ENCODE results near the gene CTAG1B.
"Not testable (repeated sequence)": the region's sequence is repeated elsewhere in the genome, so short reads cannot be mapped to it uniquely, and the experiment has no call there.

CTAG1B gene

GRCh38 chrX:154619182-154619581 lies at the start of gene CTAG1B:
Gene CTAG1B (minus strand): TSS chrX:154619282. CDS start chrX:154619218, 64 bp downstream.
- not testable (repeated sequence) for DNase-seq (ENCODE audit: low read depth)

- no peak for DNase-seq (ENCODE audit: low read depth)
Observed at GRCh38 chrX:154661899-154662298, 42.8 kb upstream of the CTAG1B start.

GRCh38 chrX:154661170-154661569 lies 42.1 kb upstream of the CTAG1B start:
- no peak for DNase-seq (ENCODE audit: low read depth)

GRCh38 chrX:154660541-154660940 lies 41.5 kb upstream of the CTAG1B start:
- no peak for DNase-seq (ENCODE audit: low read depth)

GRCh38 chrX:154658957-154659356 lies 39.9 kb upstream of the CTAG1B start:
- no peak for DNase-seq (ENCODE audit: low read depth)

GRCh38 chrX:154658187-154658586 lies 39.1 kb upstream of the CTAG1B start:
- no peak for DNase-seq (ENCODE audit: low read depth)

GRCh38 chrX:154657226-154657805 lies 38.2 kb upstream of the CTAG1B start:
- no peak for DNase-seq (ENCODE audit: low read depth)

GRCh38 chrX:154655786-154656185 lies 36.7 kb upstream of the CTAG1B start:
- no peak for DNase-seq (ENCODE audit: low read depth)

GRCh38 chrX:154655346-154655745 lies 36.3 kb upstream of the CTAG1B start:
- no peak for DNase-seq (ENCODE audit: low read depth)

- no peak for DNase-seq (ENCODE audit: low read depth)
Observed at GRCh38 chrX:154654925-154655324, 35.8 kb upstream of the CTAG1B start.

GRCh38 chrX:154654372-154654771 lies 35.3 kb upstream of the CTAG1B start:
- no peak for DNase-seq (ENCODE audit: low read depth)

GRCh38 chrX:154653413-154653812 lies 34.3 kb upstream of the CTAG1B start, which contains the start of gene CTAG2:
Gene CTAG2 (minus strand): TSS chrX:154653579. CDS start chrX:154653515, 64 bp downstream.
- DNase-seq (ENCODE audit: low read depth), result not testable (repeated sequence)

- DNase-seq (ENCODE audit: low read depth), result no peak
Observed at GRCh38 chrX:154653048-154653401, 33.9 kb upstream of the CTAG1B start.

GRCh38 chrX:154652311-154653047 lies 33.4 kb upstream of the CTAG1B start:
- DNase-seq (ENCODE audit: low read depth), result no peak

GRCh38 chrX:154650221-154650510 lies 31.1 kb upstream of the CTAG1B start:
- DNase-seq (ENCODE audit: low read depth), result no peak

GRCh38 chrX:154649503-154650220 lies 30.6 kb upstream of the CTAG1B start:
- no peak for DNase-seq (ENCODE audit: low read depth)

- DNase-seq (ENCODE audit: low read depth), result no peak
Observed at GRCh38 chrX:154648931-154649330, 29.8 kb upstream of the CTAG1B start.

- DNase-seq (ENCODE audit: low read depth), result not testable (repeated sequence)
Observed at GRCh38 chrX:154645745-154646378, 26.8 kb upstream of the CTAG1B start.

GRCh38 chrX:154643708-154644107 lies 24.6 kb upstream of the CTAG1B start:
- not testable (repeated sequence) for DNase-seq (ENCODE audit: low read depth)

- not testable (repeated sequence) for DNase-seq (ENCODE audit: low read depth)
Observed at GRCh38 chrX:154641740-154642139, 22.7 kb upstream of the CTAG1B start.

GRCh38 chrX:154633661-154634060 lies 14.6 kb upstream of the CTAG1B start:
- DNase-seq (ENCODE audit: low read depth), result not testable (repeated sequence)

GRCh38 chrX:154630949-154631348 lies 11.9 kb upstream of the CTAG1B start:
- DNase-seq (ENCODE audit: low read depth), result not testable (repeated sequence)

- DNase-seq (ENCODE audit: low read depth), result not testable (repeated sequence)
Observed at GRCh38 chrX:154628960-154629359, 9.9 kb upstream of the CTAG1B start.

Data from stimulated activated CD8-positive, alpha-beta memory T cell treated with anti-CD3 and anti-CD28 coated beads, Interleukin-15, amount 100 ng/mL, for 24 hours (primary cell).